NCI-H146 treated with DMSO at 0.1 percent for 48 hours (cell line): ENCODE data around the gene TNF.
A peak's percentile ranks its signal among the peaks of the same experiment; 100 is the strongest.
"Not testable (repeated sequence)": the region's sequence is repeated elsewhere in the genome, so short reads cannot be mapped to it uniquely, and the experiment has no call there.

Experiments
- DNase-seq: peaks from one replicate; lab custom pipeline; 2025; ENCODE audit not compliant: unreplicated experiment; lab: John Stamatoyannopoulos, UW

Gene TNF

DNA sequence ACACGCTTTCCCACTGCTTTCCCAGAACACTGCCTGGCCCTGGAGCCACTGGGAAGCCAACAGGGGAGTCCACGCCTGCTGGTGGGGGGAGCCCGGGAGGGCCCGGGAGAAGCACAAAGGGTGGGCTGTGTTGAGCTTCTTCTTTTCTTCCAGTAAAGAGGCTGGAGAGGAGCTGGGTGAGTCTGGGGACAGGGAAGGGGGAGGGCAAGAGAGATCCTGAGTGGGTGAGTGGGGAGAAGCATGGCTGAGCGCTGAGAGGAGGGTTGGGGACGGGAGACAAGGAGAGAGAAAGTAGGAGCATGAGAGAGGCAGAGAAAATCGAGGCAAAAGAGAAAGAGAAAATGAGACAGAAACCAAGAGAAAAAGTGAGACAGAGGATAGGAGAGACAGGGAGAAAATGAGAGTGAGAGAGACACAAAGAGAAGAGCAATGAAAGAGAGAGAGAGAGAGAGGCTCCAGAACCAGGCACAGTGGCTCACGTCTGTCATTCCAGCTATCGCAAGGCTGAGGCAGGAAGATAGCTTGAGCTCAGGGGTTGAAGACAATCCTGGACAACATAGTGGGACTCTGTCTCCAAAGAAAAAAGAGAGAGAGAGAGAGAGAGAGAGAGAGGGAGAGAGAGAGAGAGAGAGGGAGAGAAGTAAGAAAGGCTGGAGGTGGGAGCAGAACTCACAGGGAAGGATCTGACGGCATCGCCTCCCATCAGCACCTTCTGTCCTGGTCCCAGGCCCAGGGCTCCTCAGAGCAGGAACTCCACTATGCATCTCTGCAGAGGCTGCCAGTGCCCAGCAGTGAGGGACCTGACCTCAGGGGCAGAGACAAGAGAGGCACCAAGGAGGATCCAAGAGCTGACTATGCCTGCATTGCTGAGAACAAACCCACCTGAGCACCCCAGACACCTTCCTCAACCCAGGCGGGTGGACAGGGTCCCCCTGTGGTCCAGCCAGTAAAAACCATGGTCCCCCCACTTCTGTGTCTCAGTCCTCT, 12.7 kb downstream of the TNF start:
- no peak for DNase-seq

DNA sequence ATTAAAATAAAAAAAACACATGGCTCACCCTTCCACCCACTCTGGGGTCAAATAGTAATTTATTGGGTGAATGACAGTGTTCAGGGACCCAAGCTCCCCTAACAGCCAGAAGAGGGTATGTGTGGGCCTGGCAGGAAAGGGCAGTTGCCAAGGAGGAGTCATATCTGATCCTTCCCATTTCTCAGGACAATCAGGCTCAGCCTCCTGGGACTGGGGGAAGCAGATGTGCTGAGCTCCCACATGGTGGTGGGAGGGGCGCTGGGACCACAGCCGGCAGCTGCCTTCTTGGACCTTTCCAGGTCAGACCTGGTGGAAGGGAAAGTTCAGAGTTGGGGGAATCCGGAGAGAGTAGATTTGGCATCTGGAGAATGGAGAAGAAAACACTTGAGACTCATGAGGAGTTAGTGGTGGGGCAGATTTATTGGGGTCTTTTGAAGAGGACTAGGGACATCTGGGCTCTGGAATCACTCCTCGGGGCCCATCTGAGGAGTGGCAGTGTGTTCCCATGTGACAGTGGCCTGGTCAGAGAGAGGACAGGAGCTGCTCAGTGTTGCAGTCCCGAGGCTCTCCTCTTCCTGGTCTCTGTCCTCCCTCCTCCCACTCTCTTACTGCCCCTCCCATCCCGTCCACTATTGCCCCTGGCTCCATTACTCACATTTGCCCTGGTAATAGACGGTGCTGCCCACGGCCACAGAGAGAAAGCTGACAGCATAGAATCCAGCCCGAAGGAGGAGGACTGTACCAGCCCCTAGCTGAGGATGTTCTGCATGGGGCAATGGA, 13.7 kb downstream of the TNF start:
- DNase-seq = no peak

DNA sequence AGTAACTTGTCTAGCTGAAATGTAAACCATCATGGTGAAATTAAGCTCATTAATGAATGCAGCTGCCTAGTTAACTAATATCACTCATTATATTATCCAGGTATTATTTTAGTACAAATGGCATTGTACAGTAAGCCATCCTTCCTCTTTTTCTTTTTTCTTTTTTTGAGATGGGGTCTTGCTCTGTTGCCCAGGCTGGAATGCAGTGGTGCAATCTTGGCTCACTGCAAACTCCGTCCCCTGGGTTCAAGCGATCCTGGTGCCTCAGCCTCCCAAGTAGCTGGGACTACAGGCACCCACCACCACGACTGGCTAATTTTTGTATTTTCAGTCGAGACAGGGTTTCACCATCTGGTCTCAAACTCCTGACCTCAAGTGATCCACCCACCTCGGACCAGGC, 15.3 kb downstream of the TNF start:
- not testable (repeated sequence) for DNase-seq

DNA sequence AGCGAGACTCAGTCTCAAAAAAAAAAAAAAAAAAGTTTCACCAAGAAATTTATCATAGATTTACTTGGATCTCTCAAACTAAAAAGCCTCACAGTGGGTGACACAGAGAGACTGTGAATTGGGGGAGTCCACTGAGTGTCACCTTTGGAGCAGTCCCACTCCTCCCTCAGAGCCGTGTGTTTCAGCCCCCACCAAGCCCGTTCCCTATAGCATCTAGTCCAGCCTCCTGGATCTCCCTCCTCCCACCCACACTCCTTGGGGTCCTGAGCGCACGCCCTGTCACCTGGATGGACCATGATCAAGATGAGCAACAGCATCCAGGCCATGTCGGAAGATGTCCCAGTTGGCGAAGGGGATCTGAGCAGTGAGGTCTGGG, 17.0 kb downstream of the TNF start:
- DNase-seq = no peak

DNA sequence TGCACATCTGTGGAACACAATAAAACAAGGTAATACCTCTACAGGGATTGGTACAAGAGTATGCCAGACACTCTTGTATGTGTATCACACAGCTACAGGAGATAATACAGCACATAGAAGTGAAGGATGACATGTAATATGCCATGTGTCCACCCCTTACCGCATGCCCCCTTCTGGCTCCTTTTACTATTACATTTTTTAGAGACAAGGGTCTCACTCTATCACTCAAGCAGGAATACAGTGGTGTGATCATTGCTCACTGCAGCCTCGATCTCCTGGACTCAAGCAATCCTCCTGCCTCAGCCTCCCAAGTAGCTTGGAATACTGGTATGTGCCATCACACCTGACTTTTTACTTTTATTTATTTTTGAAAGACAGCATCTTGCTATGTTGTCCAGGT, 21.6 kb downstream of the TNF start:
- DNase-seq = peak; percentile 17

DNA sequence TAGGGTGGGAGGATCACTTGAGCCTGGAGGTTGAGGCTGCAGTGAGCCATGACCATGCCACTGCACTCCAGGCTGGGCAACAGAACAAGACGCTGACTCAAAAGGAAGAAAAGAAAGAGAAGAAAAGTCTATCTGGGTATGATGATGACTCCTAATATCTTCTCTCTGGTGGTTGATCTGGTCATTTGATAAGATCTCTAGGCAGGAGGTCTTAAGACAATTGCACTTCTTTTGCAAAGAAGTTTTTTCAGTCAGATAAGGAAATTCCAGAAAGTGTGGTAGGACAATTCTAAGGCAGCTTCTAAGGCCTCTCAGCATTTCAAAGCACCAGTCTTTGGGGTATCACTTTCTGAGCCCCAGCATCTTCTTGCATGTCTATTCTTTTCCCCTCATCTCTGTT, 32.0 kb downstream of the TNF start:
- DNase-seq = no peak

DNA sequence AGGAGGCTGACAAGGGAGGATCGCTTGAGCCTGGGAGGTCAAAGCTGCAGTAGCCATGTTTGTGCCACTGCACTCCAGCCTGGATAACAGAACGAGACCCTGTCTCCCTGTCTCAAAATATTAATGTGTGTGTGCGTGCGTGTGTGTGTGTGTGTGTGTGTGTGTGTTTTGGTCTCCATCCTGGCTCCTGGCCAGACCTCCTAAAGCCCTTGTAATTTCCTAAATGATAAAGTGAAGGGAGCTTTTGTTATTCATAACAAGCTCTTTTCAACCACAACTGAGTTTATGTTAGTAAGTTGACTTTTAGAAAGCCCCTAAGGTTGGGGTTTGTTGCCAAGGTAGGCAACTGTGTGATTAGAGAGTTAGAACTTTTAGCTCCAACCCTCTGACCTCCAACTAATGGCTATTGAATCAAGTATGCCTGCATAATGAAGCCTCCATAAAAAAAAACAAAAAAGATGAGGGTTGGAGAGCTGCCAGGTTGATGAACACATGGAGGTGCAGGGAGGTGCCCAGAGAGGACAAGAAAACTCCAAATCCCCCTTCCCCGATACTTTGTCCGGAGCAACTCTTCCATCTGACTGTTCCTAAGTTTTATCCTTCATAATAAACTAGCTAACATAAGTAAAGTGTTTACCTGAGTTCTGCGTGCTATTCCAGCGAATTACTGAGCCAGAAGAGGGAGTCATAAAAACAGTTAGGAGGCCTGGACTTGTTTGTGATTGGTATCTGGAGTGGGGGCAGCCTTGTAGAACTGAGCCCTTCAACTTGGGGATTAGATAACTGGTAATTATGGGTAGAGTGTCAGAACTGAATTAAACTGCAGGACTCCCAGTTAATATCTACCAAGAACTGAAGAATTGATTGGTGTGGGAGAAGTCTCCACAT, 34.4 kb downstream of the TNF start:
- DNase-seq = peak; percentile 68

DNA sequence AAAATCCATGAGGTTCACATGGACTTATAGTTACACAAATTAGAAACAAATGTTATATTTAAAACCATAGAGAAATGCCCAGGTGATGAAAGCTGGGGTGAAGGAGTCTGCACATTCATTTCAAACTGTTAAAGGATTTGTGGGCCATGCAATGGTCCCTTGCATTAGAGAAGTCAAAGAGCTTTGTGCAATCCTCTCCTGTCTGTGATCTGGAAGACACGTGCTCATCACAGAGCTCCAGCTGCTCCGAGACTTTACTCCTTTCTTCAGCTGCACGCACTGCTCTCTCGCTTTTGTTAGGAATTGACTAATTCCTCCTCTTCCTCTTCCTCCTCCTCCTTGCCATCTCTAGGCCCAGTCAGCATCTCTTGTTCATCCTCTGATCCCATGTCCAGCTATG, 35.6 kb downstream of the TNF start:
- no peak for DNase-seq

DNA sequence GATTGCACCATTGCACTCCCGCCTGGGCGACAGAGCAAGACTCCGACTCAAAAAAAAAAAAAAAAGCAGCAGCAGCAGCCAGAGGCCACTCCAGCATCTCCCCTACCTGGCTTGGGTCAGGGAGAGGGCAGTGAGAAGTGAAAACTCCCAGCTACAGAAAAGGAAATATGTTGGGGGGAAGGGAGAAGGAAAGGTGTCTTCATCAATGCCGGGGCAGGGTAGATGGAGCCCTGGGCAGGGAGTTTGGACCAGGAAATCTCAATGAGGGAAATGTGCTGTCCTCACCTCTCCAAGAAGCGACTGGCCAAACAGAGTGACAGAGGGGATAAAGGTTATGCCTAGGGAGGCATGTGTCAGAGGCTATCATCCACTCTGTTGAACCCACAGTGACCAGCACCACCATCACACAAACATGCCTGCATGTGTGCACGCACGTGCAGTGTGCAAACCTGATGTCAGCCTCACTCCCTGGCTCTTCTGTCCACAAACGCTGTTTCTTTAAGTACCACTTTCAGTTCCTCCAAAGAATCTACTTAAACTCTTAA, 38.8 kb downstream of the TNF start:
- no peak for DNase-seq

DNA sequence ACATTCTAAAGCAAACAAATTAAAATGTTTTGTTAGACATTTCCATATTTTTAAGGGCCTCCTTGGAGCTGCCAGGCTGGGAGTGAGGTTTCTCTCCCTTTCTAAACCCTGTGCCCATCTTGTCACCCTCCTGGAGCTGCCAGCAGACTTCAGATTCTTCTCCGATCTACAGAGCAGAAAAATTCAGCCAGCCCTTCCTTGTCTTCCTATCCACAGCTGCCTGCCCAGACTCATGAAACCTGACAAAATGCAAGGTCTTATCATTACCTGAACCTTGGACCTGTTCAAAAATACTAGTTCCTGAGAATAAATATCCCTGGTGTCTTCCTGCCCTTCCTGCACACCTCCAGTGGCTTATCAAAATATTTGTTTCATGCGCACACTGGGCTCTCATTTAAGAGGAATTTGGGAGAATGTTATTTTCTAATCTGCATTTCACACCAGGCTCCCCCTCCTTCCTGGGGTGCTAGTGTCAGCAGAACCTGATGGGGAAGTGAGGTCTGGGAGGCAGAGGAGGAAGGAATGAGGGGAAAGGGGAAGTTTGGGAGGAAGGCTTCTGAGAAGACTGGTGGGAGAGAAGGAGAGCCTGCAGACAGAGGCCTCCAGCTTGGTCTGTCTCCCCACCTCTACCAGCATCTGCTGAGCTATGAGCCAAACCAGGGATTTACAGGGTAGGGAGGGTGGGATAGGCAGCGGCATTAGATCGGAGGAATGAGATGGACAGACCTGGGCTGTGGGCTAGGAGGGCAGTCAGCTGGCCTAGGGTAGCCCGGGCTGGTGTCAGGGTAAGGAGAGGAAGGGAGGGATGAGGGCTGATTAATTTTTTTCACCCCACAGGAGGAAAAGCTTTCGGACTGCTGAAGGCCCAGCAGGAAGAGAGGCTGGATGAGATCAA, 39.6 kb downstream of the TNF start, which contains the start of gene AIF1:
Gene AIF1, plus strand, starts transcription at position 551 of the 895 bp plus-strand sequence. Its CDS starts 96 bp downstream, at position 647.
- DNase-seq = no peak

DNA sequence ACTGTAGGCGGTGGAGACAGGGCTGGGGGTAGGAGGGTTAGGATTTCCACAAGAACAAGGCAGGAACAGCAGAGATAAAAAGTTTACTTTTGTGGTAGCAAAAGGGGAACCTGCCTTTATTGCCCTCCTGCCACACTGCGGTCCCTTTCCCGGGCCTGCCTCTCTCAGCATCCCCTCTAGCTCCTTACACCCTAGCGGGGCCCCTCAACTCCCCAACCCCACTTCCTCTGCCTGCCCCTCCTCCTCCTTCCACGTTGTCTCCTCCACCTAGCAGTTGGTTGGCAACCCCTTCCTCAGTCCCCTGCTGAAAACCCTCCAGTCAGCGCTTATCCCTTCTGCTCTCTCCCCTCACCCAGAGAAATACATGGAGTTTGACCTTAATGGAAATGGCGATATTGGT, 40.4 kb downstream of the TNF start:
- DNase-seq = no peak

DNA sequence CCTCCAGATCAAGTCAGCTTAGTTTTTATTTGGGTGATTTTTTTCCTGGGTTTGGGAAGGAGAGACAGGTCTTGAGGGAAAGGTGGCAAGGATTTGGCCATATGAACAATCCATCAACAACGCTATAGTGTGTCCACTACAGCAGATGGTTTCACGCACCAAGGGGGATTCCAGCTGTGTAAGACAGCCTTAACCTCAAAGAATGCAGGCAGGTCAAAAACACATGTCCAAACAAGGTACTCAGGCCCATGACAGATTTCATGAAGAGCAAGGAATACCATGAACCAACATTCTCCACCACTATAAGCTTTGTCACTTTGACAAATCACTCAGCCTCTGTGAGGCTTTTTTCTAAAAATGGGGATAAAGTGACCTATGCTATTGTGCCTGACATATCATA, 41.6 kb downstream of the TNF start:
- DNase-seq = no peak

DNA sequence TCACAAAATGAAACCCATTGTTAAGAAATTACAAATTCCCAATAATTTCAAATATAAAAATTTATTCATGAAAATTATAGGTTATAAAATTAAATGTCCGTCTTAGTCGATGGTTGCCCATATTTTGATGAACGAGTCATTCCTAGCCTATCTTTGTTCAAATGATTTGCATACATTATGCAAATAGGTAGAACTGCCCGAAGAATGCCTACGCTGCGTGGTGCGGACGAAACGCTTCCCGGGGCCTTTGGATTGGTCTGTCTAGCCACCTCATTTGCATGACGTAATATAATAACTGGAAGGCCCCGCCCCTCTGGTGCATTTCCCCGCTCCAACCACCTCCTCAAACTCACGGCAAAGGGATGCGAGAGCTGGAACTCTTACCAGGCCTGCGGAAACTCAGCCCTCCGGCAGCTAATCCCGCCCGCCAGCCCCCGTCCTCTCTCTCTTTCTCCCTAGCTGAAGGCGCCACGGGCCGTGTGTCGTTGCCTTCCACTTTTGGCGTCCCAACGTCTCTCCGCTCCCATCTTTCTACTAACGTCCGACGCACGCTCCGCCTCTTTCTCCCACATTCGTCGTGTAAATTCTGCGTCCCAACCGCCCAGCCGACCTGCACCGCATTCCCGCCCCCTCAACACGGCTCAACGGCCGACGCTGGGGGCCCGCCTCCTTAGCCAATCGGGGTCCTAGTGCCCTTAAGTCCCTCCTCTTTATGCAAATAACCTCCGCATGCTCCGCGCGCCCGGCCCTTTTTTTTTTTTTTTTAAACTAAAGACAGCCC, 44.6 kb downstream of the TNF start:
- peak; percentile 97 for DNase-seq

DNA sequence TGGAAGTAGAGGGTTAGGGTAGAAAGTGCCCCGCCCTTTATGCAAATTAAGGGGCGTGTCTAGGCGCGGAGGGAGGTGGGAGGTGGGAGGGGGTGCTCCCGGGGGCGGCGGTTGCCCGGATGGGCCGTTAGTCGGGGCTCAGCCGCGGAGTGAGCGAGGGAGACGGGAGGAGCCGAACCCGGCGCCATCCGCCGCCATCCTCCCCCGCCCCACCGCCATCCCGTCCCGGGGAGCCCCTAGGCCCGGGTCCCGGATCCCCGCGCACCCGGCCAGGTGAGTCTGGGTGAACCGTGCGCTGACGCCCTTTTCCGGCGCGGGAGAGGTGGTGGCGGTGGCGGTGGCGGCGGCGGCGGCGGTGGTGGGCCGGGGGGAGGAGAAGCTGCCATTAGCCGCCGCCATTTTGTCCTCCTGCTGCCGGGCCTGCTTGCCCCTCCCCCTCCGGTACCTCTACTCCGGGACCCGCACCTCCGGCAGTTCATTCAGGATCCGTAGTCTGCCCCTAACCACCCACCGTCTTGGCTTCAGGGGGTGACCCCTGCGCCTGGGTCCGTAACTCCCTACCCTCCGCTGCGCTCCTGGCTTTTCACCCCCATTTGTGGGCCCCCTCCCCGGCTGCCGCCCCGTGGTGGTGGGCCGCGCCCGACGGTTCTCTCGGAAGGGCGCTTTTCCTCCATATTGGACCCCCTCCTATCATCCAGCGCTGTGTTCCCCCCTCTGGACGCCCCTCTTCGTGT, 45.4 kb downstream of the TNF start, which contains the start of gene PRRC2A:
Gene PRRC2A, plus strand, starts transcription at position 130 of the 734 bp plus-strand sequence. CDS start 2,075 bp downstream, outside the sequence.
- DNase-seq = peak; percentile 42

DNA sequence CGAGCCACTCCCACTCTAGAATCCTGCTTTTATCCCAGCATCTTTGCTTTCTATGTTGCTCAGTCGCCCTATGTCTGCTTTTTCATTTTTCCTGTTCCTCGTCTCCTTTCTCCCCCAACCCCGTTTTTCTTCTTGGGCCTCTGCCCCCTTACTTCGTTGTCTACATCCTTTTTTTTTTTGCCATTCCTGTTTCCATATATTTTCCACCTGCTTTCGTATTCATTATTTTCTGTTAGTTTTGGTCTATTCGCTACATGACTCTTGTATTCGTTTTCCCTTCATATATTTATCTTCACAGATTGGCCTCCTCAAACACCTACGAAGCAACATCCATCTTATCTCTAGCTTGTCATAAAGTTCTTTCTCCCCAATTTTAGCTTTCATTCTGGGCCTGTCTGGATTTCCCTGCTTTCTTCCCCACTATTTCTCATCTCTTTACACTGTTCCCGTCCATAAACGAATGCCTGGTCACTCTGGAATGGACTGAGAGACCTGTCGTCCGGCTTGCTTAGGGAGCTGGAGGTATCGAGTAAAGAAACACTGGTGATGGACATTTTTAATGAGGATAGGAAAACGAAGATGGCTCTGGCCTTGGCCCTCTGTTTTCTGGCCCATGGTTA, 46.1 kb downstream of the TNF start:
- DNase-seq = peak; percentile 5

DNA sequence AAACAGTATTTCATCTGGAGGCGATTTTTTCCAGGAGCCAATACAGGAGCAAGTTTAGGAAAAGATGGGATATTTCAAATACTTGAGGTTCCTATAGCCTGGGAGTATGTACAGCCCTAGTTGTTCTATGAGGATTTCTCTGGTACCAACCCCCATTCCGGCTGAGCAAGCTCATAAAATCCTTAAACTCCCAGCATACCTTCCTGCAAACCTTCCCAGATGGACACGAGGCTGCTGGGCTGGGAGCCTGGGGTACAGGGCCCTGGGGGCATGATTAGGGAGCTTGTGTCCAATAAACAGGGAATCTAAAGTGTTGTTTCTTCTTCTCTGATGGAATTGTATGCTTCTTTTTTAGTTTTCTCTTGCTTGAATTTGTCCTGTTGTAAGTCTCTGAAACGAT, 46.6 kb downstream of the TNF start:
- DNase-seq = no peak

DNA sequence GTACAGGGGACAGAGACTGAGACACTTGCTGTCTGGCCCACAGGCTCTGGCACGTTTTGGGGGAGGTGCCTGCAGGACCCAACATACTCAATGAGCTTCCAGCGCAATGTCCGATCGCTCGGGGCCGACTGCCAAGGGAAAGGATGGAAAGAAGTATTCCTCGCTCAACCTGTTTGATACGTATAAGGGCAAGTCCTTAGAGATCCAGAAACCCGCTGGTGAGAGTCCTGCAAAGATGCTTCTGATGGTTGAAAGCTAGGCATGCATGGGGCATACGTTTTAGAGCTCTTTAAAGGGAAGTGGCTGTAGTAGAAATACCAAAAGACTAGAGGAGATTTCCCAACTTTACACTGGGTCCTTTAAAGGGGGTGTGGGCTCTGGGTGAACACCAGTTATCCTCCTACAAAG, 47.3 kb downstream of the TNF start:
- no peak for DNase-seq

DNA sequence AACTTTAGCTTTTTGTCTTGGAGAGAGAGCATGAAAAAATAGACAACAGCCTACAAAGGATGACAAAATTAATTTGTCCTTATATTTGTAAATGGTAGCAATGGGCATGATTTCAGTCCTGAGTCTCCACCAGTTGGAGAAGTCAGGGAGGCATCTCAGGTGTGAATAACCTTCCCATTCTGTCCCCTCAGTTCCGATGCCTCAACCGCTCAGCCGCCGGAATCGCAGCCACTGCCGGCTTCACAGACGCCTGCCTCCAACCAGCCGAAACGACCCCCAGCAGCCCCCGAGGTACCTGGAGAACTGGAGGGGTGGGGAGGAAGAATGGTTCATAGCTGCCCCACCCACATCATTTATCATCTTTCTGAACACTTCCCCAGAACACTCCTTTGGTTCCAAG, 48.7 kb downstream of the TNF start:
- no peak for DNase-seq
